Measurements from ENCODE around the gene MACROD2.
"Not testable (repeated sequence)": the region's sequence is repeated elsewhere in the genome, so short reads cannot be mapped to it uniquely, and the experiment has no call there.

The MACROD2 gene

GRCh38 chr20:15535863-15536262, 1540.5 kb downstream of the MACROD2 start:
- no peak for DNase-seq (ENCODE audit: low read depth)

- DNase-seq (ENCODE audit: low read depth) = not testable (repeated sequence)
These were observed 1541.9 kb downstream of the MACROD2 start for GRCh38 chr20:15537200-15537599.

- DNase-seq (ENCODE audit: low read depth) = no peak
These were observed 1547.3 kb downstream of the MACROD2 start for GRCh38 chr20:15542655-15543054.

GRCh38 chr20:15544742-15545141, 1549.4 kb downstream of the MACROD2 start:
- no peak for DNase-seq (ENCODE audit: low read depth)

- DNase-seq (ENCODE audit: low read depth) = no peak
These were observed 1551.3 kb downstream of the MACROD2 start for GRCh38 chr20:15546525-15547023.

- no peak for DNase-seq (ENCODE audit: low read depth)
These were observed 1551.8 kb downstream of the MACROD2 start for GRCh38 chr20:15547119-15547518.

- no peak for DNase-seq (ENCODE audit: low read depth)
These were observed 1555.0 kb downstream of the MACROD2 start for GRCh38 chr20:15550116-15550870.

GRCh38 chr20:15555913-15556312, 1560.6 kb downstream of the MACROD2 start:
- no peak for DNase-seq (ENCODE audit: low read depth)

- DNase-seq (ENCODE audit: low read depth) = no peak
These were observed 1561.6 kb downstream of the MACROD2 start for GRCh38 chr20:15556869-15557268.

GRCh38 chr20:15561070-15561569, 1565.8 kb downstream of the MACROD2 start:
- no peak for DNase-seq (ENCODE audit: low read depth)

GRCh38 chr20:15561707-15562404, 1566.5 kb downstream of the MACROD2 start:
- no peak for DNase-seq (ENCODE audit: low read depth)

GRCh38 chr20:15563836-15564235, 1568.5 kb downstream of the MACROD2 start:
- no peak for DNase-seq (ENCODE audit: low read depth)

- DNase-seq (ENCODE audit: low read depth) = no peak
These were observed 1569.7 kb downstream of the MACROD2 start for GRCh38 chr20:15564981-15565380.

GRCh38 chr20:15565786-15566185, 1570.5 kb downstream of the MACROD2 start:
- no peak for DNase-seq (ENCODE audit: low read depth)

- DNase-seq (ENCODE audit: low read depth) = no peak
These were observed 1571.9 kb downstream of the MACROD2 start for GRCh38 chr20:15567219-15567618.

GRCh38 chr20:15570156-15570555, 1574.8 kb downstream of the MACROD2 start:
- DNase-seq (ENCODE audit: low read depth) = no peak

- no peak for DNase-seq (ENCODE audit: low read depth)
These were observed 1575.7 kb downstream of the MACROD2 start for GRCh38 chr20:15571056-15571455.

GRCh38 chr20:15575255-15575654, 1579.9 kb downstream of the MACROD2 start:
- DNase-seq (ENCODE audit: low read depth) = no peak

GRCh38 chr20:15576411-15576810, 1581.1 kb downstream of the MACROD2 start:
- no peak for DNase-seq (ENCODE audit: low read depth)

GRCh38 chr20:15578113-15578512, 1582.8 kb downstream of the MACROD2 start:
- DNase-seq (ENCODE audit: low read depth) = no peak

- DNase-seq (ENCODE audit: low read depth) = no peak
These were observed 1584.4 kb downstream of the MACROD2 start for GRCh38 chr20:15579688-15580087.

- DNase-seq (ENCODE audit: low read depth) = no peak
These were observed 1586.9 kb downstream of the MACROD2 start for GRCh38 chr20:15582146-15582760.

GRCh38 chr20:15584507-15584906, 1589.2 kb downstream of the MACROD2 start:
- no peak for DNase-seq (ENCODE audit: low read depth)
